Esophagus muscularis mucosa (tissue), 4 donors: Measurements from ENCODE around the gene CNOT2. TPM values are rescaled to one million over a fixed set of nuclear protein-coding genes. Genes with fewer than 3 reads are reported as not detected.

Source experiments
- DNase-seq: peaks from one replicate; pipeline ENCODE4 v3.0.0-alpha.2; 2017; ENCODE audit errors: extremely low spot score
- H3K27ac ChIP-seq, 4 donors: fragments of 200-600 bp; sonication (generic); replicated peaks in 1 of 4; 1 replicate in 3 of 4; 2 replicates in 1 of 4; pipeline ENCODE4 v1.5.1; 2016 to 2019; ENCODE audit warnings: mild to moderate bottlenecking in 1 of 4
- H3K27me3 ChIP-seq, 4 donors: fragments of 200-600 bp; sonication (generic); one replicate each; pipeline versions ENCODE4 v1.5.1 to v1.6.0; 2016 to 2019
- H3K36me3 ChIP-seq, 4 donors: fragments of 200-600 bp; sonication (generic); one replicate each; pipeline ENCODE4 v1.5.1; 2016 to 2019
- H3K4me1 ChIP-seq, 4 donors: fragments of 200-600 bp; sonication (generic); one replicate each; pipeline ENCODE4 v1.5.1; 2016 to 2019
- H3K4me3 ChIP-seq, 4 donors: fragments of 200-600 bp; sonication (generic); 1 replicate in 2 of 4; 2 replicates in 2 of 4; pipeline ENCODE4 v1.5.1; 2016 to 2019; ENCODE audit warnings: mild to moderate bottlenecking in 4 of 4, moderate library complexity in 1 of 4
- H3K9me3 ChIP-seq, 4 donors: fragments of 200-600 bp; sonication (generic); 1 replicate in 3 of 4; 2 replicates in 1 of 4; pipeline ENCODE4 v1.5.1; 2016 to 2019
- CTCF ChIP-seq, 3 experiments: fragments of 200-600 bp in 2 of 3; fragments of 450-650 bp in 1 of 3; sonication (generic) in 2 of 3; IDR thresholded peaks; one replicate each; pipeline ENCODE4 v1.5.1; 2017 to 2019; ENCODE audit warnings: antibody characterized with exemption in 3 of 3, mild to moderate bottlenecking in 2 of 3, moderate library complexity in 1 of 3
- EP300 ChIP-seq: sonication (generic); formaldehyde crosslinking; IDR thresholded peaks from one replicate; pipeline ENCODE4 v1.6.1; 2017; ENCODE audit warnings: antibody characterized with exemption
- POLR2A ChIP-seq: fragments of 450-650 bp; IDR thresholded peaks from one replicate; pipeline ENCODE4 v1.6.1; 2017; ENCODE audit warnings: antibody characterized with exemption, moderate library complexity, mild to moderate bottlenecking, low read depth
- POLR2AphosphoS5 ChIP-seq, 2 donors: sonication (generic); formaldehyde crosslinking; IDR thresholded peaks; one replicate each; pipeline ENCODE4 v1.6.1; 2017; ENCODE audit warnings: antibody characterized with exemption in 2 of 2
- WGBS: methylation state at CpG from one replicate; pipeline ENCODE4 v1.1.5; 2018; 5-methylcytosine and 5-hydroxymethylcytosine counted together
- intact Hi-C: fragments of 100-400 bp; cut with DNase I; formaldehyde crosslinking; loops from one replicate; pipeline ENCODE4 v1.15.1; 2023
- total RNA-seq, 4 donors: library from RNA; depleted of rRNA; stranded (reverse); fragments of >200 nt; gene quantifications; one replicate each; pipeline versions ENCODE4 v1.1.0 to v1.2.1, GENCODE V29; 2016

CNOT2 gene
- total RNA-seq, 4 donors from 2014 or later, result 55.6 to 87.6 (median 82.7) TPM

- Histone ChIP-seq H3K27me3 (no peaks in the 10 kb centered on the region), H3K4me1 (peaks cover 52 to 58% (median 56%) of the 10 kb centered on the region in 4 donors), H3K9me3 (no peaks in the 10 kb centered on the region), H3K36me3 (peaks cover 0 to 23% (median 10%) of the 10 kb centered on the region in 4 donors), H3K27ac (peak overlapping the region; percentile 93 to 98 (median 96)), H3K4me3 (peak overlapping the region; percentile 85 to 97 (median 90))
- under 1% methylated on average over 13 of the region's 70 CpGs for WGBS
- intact Hi-C loops, result loop anchor here (10.0 kb wide), 2 partner anchors 121 to 331 kb away; partner anchors contain the start of gene KCNMB4
- DNase-seq, result peak; percentile 94
- TF ChIP-seq CTCF (IDR thresholded peaks at IDR 0.05) (no peak), POLR2AphosphoS5 (IDR thresholded peaks at IDR 0.05) (no peak), POLR2A (no peak), EP300 (no peak)
Measured at GRCh38 chr12:70243510-70244371, 508 bp downstream of the CNOT2 start.

GRCh38 chr12:70244409-70244808 is 1.2 kb downstream of the CNOT2 start:
- H3K27ac ChIP-seq, result peak overlapping the region; percentile 93 to 98 (median 96)
- peak overlapping the region; percentile 85 to 97 (median 90) for H3K4me3 ChIP-seq
- H3K4me1 ChIP-seq, result peaks cover 52 to 64% (median 62%) of the 10 kb centered on the region in 4 donors
- 19% methylated on average over 7 of the region's 7 CpGs for WGBS
- H3K9me3 ChIP-seq, result no peaks in the 10 kb centered on the region
- no peak for DNase-seq
- H3K36me3 ChIP-seq, result peaks cover 0 to 17% (median 7%) of the 10 kb centered on the region in 4 donors
- H3K27me3 ChIP-seq, result no peaks in the 10 kb centered on the region
- intact Hi-C loops, result loop anchor here (10.0 kb wide), 2 partner anchors 120 to 330 kb away; partner anchors contain the start of gene KCNMB4
- TF ChIP-seq CTCF (IDR thresholded peaks at IDR 0.05), result no peak
- TF ChIP-seq POLR2A, result no peak
- TF ChIP-seq POLR2AphosphoS5 (IDR thresholded peaks at IDR 0.05), result no peak
- no peak for TF ChIP-seq EP300

- Histone ChIP-seq H3K27me3 (no peaks in the 10 kb centered on the region), H3K4me3 (peak overlapping the region in 1 of 4 donors; percentile 87), H3K27ac (no peak overlapping the region), H3K4me1 (peaks cover 52 to 75% (median 72%) of the 10 kb centered on the region in 4 donors), H3K36me3 (peaks cover 0 to 8% (median 2%) of the 10 kb centered on the region in 4 donors), H3K9me3 (no peaks in the 10 kb centered on the region)
- intact Hi-C loops, result loop anchor here (10.0 kb wide), 2 partner anchors 119 to 329 kb away; partner anchors contain the start of gene KCNMB4
- DNase-seq, result no peak
- TF ChIP-seq EP300 (no peak), CTCF (IDR thresholded peaks at IDR 0.05) (no peak), POLR2A (no peak), POLR2AphosphoS5 (IDR thresholded peaks at IDR 0.05) (no peak)
Measured at GRCh38 chr12:70245458-70245857, 2.2 kb downstream of the CNOT2 start.

- intact Hi-C loops, result loop anchor here (10.0 kb wide), 2 partner anchors 118 to 328 kb away; partner anchors contain the start of gene KCNMB4
- H3K4me1 ChIP-seq, result peaks cover 61 to 86% (median 75%) of the 10 kb centered on the region in 4 donors
- no peaks in the 10 kb centered on the region for H3K9me3 ChIP-seq
- no peak for DNase-seq
- no peaks in the 10 kb centered on the region for H3K36me3 ChIP-seq
- no peak overlapping the region for H3K27ac ChIP-seq
- no peaks in the 10 kb centered on the region for H3K27me3 ChIP-seq
- no peak for TF ChIP-seq POLR2AphosphoS5 (IDR thresholded peaks at IDR 0.05)
- no peak for TF ChIP-seq EP300
- TF ChIP-seq POLR2A, result no peak
- no peak for TF ChIP-seq CTCF (IDR thresholded peaks at IDR 0.05)
- no peak overlapping the region for H3K4me3 ChIP-seq
Measured at GRCh38 chr12:70246580-70246979, 3.3 kb downstream of the CNOT2 start.
